IMR-90 (cell line): ENCODE data around the gene FXYD4. TPM values are rescaled to one million over a fixed set of nuclear protein-coding genes. Genes with fewer than 3 reads are reported as not detected.

Experiments used
- ATAC-seq: fragments of 200-7000 bp; cut with Tn5 transposase; 2 replicates; pipeline ENCODE4 v1.9.1; 2020; ENCODE audit warnings: low read depth, mild to moderate bottlenecking, moderate library complexity
- BruUV-seq: library from RNA; stranded (reverse); fragments of 400-500 nt; replicated peaks from 2 replicates; lab custom pipeline; 2021; lab: Mats Ljungman, UMichigan
- CTCF ChIA-PET: fragments of 300-600 bp; formaldehyde crosslinking; extraction: SDS; loops from one replicate; lab custom pipeline; 2021; ENCODE audit warnings: antibody characterized with exemption; lab: Yijun Ruan, JAX
- POLR2A ChIA-PET: fragments of 300-600 bp; sonication (Branson Sonifier 250); formaldehyde crosslinking; loops from one replicate; lab custom pipeline; 2022; ENCODE audit warnings: antibody characterized with exemption; ENCODE audit not compliant: unreplicated experiment; lab: Charles Lee
- DNase-seq: peaks from one replicate; pipeline ENCODE4 v3.0.0; 2013
- H2AFZ ChIP-seq: replicated peaks from 2 replicates; pipeline ENCODE3; 2013; ENCODE audit warnings: low read length, mild to moderate bottlenecking; ENCODE audit not compliant: poor library complexity
- H2AK5ac ChIP-seq: 2 replicates; pipeline ENCODE4 v1.6.1; 2013; ENCODE audit warnings: low read depth, low read length, inconsistent platforms
- H2AK9ac ChIP-seq: replicated peaks from 2 replicates; pipeline ENCODE3; 2013; ENCODE audit warnings: mild to moderate bottlenecking, low read depth, low read length, moderate library complexity; ENCODE audit not compliant: poor library complexity
- H2BK120ac ChIP-seq: 2 replicates; pipeline ENCODE4 v1.6.1; 2013; ENCODE audit warnings: low read depth, low read length, inconsistent platforms
- H2BK15ac ChIP-seq: 3 replicates; pipeline ENCODE4 v1.6.1; 2013; ENCODE audit warnings: low read depth, low read length, inconsistent platforms
- H2BK20ac ChIP-seq: 2 replicates; pipeline ENCODE4 v1.6.1; 2013; ENCODE audit warnings: low read depth, mild to moderate bottlenecking, inconsistent platforms, low read length, moderate library complexity
- H2BK5ac ChIP-seq: 2 replicates; pipeline ENCODE4 v1.6.1; 2013; ENCODE audit warnings: mild to moderate bottlenecking, low read depth, low read length, inconsistent platforms; ENCODE audit not compliant: poor library complexity, severe bottlenecking
- H3K14ac ChIP-seq: replicated peaks from 2 replicates; pipeline ENCODE4 v1.6.1; 2013; ENCODE audit warnings: low read depth, low read length, inconsistent platforms
- H3K18ac ChIP-seq: 2 replicates; pipeline ENCODE4 v1.6.1; 2013; ENCODE audit warnings: low read depth, low read length, control low read depth
- H3K23ac ChIP-seq: 2 replicates; pipeline ENCODE4 v1.6.1; 2013; ENCODE audit warnings: low read depth, low read length, inconsistent platforms
- H3K27ac ChIP-seq: 2 replicates; pipeline ENCODE4 v1.5.1; 2013; ENCODE audit warnings: mild to moderate bottlenecking, control low read depth, low read length; ENCODE audit not compliant: insufficient read depth
- H3K27me3 ChIP-seq: 2 replicates; pipeline ENCODE4 v1.6.1; 2013; ENCODE audit warnings: low read length; ENCODE audit not compliant: control insufficient read depth, insufficient read depth
- H3K36me3 ChIP-seq: 2 replicates; pipeline ENCODE4 v1.6.1; 2013; ENCODE audit warnings: low read length, mixed read lengths; ENCODE audit not compliant: control insufficient read depth, insufficient read depth
- H3K4ac ChIP-seq: 2 replicates; pipeline ENCODE4 v1.6.1; 2013; ENCODE audit warnings: low read depth, low read length, inconsistent platforms
- H3K4me1 ChIP-seq: 2 replicates; pipeline ENCODE4 v1.6.1; 2013; ENCODE audit warnings: low read length, mixed read lengths; ENCODE audit not compliant: control insufficient read depth, insufficient read depth
- H3K4me2 ChIP-seq: 2 replicates; pipeline ENCODE4 v1.6.1; 2013; ENCODE audit warnings: low read depth, mild to moderate bottlenecking, control low read depth, low read length, moderate library complexity
- H3K4me3 ChIP-seq: 2 replicates; pipeline ENCODE4 v1.5.1; 2013; ENCODE audit warnings: low read depth, mild to moderate bottlenecking, control low read depth, low read length, moderate library complexity; ENCODE audit not compliant: insufficient read depth
- H3K56ac ChIP-seq: 2 replicates; pipeline ENCODE4 v1.6.1; 2013; ENCODE audit warnings: low read length, inconsistent platforms; ENCODE audit not compliant: insufficient read depth; ENCODE audit errors: extremely low read depth
- H3K79me1 ChIP-seq, 2 experiments: 2 replicates each; pipeline ENCODE4 v1.6.1; 2013; ENCODE audit warnings: low read length in 2 of 2, inconsistent platforms in 1 of 2, low read depth in 1 of 2
- H3K9ac ChIP-seq: 2 replicates; pipeline ENCODE4 v1.6.1; 2013; ENCODE audit warnings: low read depth, low read length, control low read depth
- H3K9me1 ChIP-seq: 2 replicates; pipeline ENCODE4 v1.6.1; 2013; ENCODE audit warnings: low read length, inconsistent platforms; ENCODE audit not compliant: insufficient read depth
- H3K9me3 ChIP-seq: 2 replicates; pipeline ENCODE4 v1.6.1; 2013; ENCODE audit warnings: low read length; ENCODE audit not compliant: control insufficient read depth, insufficient read depth
- H4K20me1 ChIP-seq: 2 replicates; pipeline ENCODE4 v1.6.1; 2013; ENCODE audit warnings: low read length, inconsistent platforms; ENCODE audit not compliant: insufficient read depth
- H4K5ac ChIP-seq: 2 replicates; pipeline ENCODE4 v1.6.1; 2013; ENCODE audit warnings: mild to moderate bottlenecking, low read depth, low read length, control low read depth
- H4K8ac ChIP-seq, 2 experiments: 2 replicates each; pipeline ENCODE4 v1.6.1; 2013; ENCODE audit warnings: low read depth in 2 of 2, low read length in 2 of 2, control low read depth in 1 of 2, inconsistent platforms in 1 of 2
- H4K91ac ChIP-seq: 2 replicates; pipeline ENCODE4 v1.6.1; 2013; ENCODE audit warnings: low read depth, low read length, inconsistent platforms; ENCODE audit not compliant: insufficient read depth
- BHLHE40 ChIP-seq: fragments of 150-350 bp; IDR thresholded peaks from 2 replicates; pipeline ENCODE4 v1.6.1; 2016; ENCODE audit warnings: mild to moderate bottlenecking, low read depth, low read length
- CEBPB ChIP-seq: IDR thresholded peaks from 2 replicates; pipeline ENCODE4 v1.6.1; 2012; ENCODE audit warnings: low read depth, low read length, improper control_type of control experiment
- CHD1 ChIP-seq: IDR thresholded peaks from 2 replicates; pipeline ENCODE4 v1.6.1; 2012; ENCODE audit warnings: low read depth, low read length, improper control_type of control experiment
- CTCF ChIP-seq: conservative IDR thresholded peaks from 2 replicates; pipeline ENCODE4 v1.5.1; 2012; ENCODE audit warnings: mild to moderate bottlenecking, low read depth, low read length, improper control_type of control experiment
- ELK1 ChIP-seq: fragments of 150-350 bp; IDR thresholded peaks from 2 replicates; pipeline ENCODE4 v1.6.1; 2016; ENCODE audit warnings: low read depth, mild to moderate bottlenecking, low read length, moderate library complexity, borderline replicate concordance
- FOS ChIP-seq: fragments of 150-350 bp; IDR thresholded peaks from 2 replicates; pipeline ENCODE4 v1.6.1; 2016; ENCODE audit warnings: low read depth, low read length
- MAFK ChIP-seq: IDR thresholded peaks from 2 replicates; pipeline ENCODE4 v1.6.1; 2012; ENCODE audit warnings: low read depth, low read length, improper control_type of control experiment
- MAZ ChIP-seq: IDR thresholded peaks from 2 replicates; pipeline ENCODE4 v1.6.1; 2012; ENCODE audit warnings: low read depth, mild to moderate bottlenecking, low read length, improper control_type of control experiment, moderate library complexity, borderline replicate concordance
- MXI1 ChIP-seq: IDR thresholded peaks from 2 replicates; pipeline ENCODE4 v1.6.1; 2012; ENCODE audit warnings: low read depth, mild to moderate bottlenecking, low read length, moderate library complexity, borderline replicate concordance
- NFE2L2 ChIP-seq: fragments of 150-350 bp; IDR thresholded peaks from 2 replicates; pipeline ENCODE4 v1.6.1; 2016; ENCODE audit warnings: low read depth, mild to moderate bottlenecking, low read length
- POLR2A ChIP-seq: IDR thresholded peaks from 2 replicates; pipeline ENCODE4 v1.6.1; 2012; ENCODE audit warnings: mild to moderate bottlenecking, low read depth, low read length
- RAD21 ChIP-seq: IDR thresholded peaks from 2 replicates; pipeline ENCODE4 v1.6.1; 2012; ENCODE audit warnings: low read length, improper control_type of control experiment
- RCOR1 ChIP-seq: IDR thresholded peaks from 2 replicates; pipeline ENCODE4 v1.6.1; 2012; ENCODE audit warnings: mild to moderate bottlenecking, low read length, improper control_type of control experiment; ENCODE audit not compliant: insufficient replicate concordance
- RFX5 ChIP-seq: IDR thresholded peaks from 2 replicates; pipeline ENCODE4 v1.8.0; 2012; ENCODE audit warnings: low read depth, mild to moderate bottlenecking, low read length, moderate library complexity
- SMC3 ChIP-seq: fragments of 150-350 bp; IDR thresholded peaks from 2 replicates; pipeline ENCODE4 v1.6.1; 2016; ENCODE audit warnings: low read depth, mild to moderate bottlenecking, antibody characterized with exemption, low read length, moderate library complexity
- USF2 ChIP-seq: fragments of 150-350 bp; IDR thresholded peaks from 2 replicates; pipeline ENCODE4 v1.6.1; 2017; ENCODE audit warnings: mild to moderate bottlenecking, antibody characterized with exemption, low read length, low read depth
- WGBS, 2 experiments: methylation state at CpG; one replicate each; pipeline versions ENCODE4 v1.1.5 to v1.1.7; 2013; ENCODE audit warnings: missing lambda C conversion rate in 2 of 2; ENCODE audit not compliant: insufficient read length in 1 of 2; ENCODE audit errors: extremely low coverage in 2 of 2; 5-methylcytosine and 5-hydroxymethylcytosine counted together
- dilution Hi-C: fragments of 300-500 bp; cut with HindIII; formaldehyde crosslinking; loops from one replicate; pipeline ENCODE4 v1.14.3; 2018; ENCODE audit warnings: low sequenced_read_pairs; ENCODE audit not compliant: unreplicated experiment
- in situ Hi-C: fragments of 300-500 bp; cut with MboI; formaldehyde crosslinking; loops from 3 replicates; pipeline ENCODE4 v1.14.3; 2019; ENCODE audit warnings: low sequenced_read_pairs, inconsistent platforms, mixed read lengths
- intact Hi-C: fragments of 100-400 bp; cut with micrococcal nuclease; formaldehyde crosslinking; loops from 2 replicates; pipeline ENCODE4 v1.10.0; 2022
- polyA plus RNA-seq, 3 experiments: library from polyadenylated mRNA; depleted of rRNA; stranded (reverse); fragments of >200 nt; gene quantifications; 2 replicates each; pipeline ENCODE4 v1.2.3, GENCODE V29; 2012; ENCODE audit warnings: low replicate concordance in 1 of 3
- total RNA-seq: library from RNA; depleted of rRNA; stranded (reverse); fragments of >200 nt; gene quantifications from 2 replicates; pipeline ENCODE4 v1.2.3, GENCODE V29; 2012

FXYD4 gene
- total and polyA plus RNA-seq, 2 of the 4 experiments (the other 2 are of a cell fraction), result not detected

- Histone ChIP-seq H4K20me1 (no peaks in the 10 kb centered on the region), H2AK5ac (no peak overlapping the region), H3K4me2 (no peak overlapping the region), H2AFZ (no peak overlapping the region), H2AK9ac (no peak overlapping the region), H3K4ac (no peak overlapping the region), H3K27me3 (peaks cover 21% of the 10 kb centered on the region), H3K9ac (no peak overlapping the region), H2BK5ac (no peak overlapping the region), H2BK120ac (no peak overlapping the region), H3K9me3 (no peaks in the 10 kb centered on the region), H3K18ac (no peak overlapping the region), H4K5ac (no peak overlapping the region), H3K23ac (no peak overlapping the region), H2BK20ac (no peak overlapping the region), H3K9me1 (no peaks in the 10 kb centered on the region), H3K79me1 (no peaks in the 10 kb centered on the region), H3K4me1 (no peaks in the 10 kb centered on the region), H3K56ac (no peak overlapping the region), H3K4me3 (no peak overlapping the region), H3K14ac (no peak overlapping the region), H3K36me3 (no peaks in the 10 kb centered on the region), H2BK15ac (no peak overlapping the region), H4K8ac (no peak overlapping the region), H4K91ac (no peak overlapping the region), H3K27ac (no peak overlapping the region)
- CTCF ChIA-PET, result no interaction called here
- DNase-seq (no peak), ATAC-seq (no peak)
- intact Hi-C loops (no loop called here), dilution Hi-C loops (no loop called here), in situ Hi-C loops (no loop called here)
- WGBS, 2 experiments, result 60% methylated on average over 1 of the region's 3 CpGs; no CpG with 5 or more reads in 1 of the 2 experiments
- no TSS peak for BruUV-seq
- TF ChIP-seq MAFK (no peak), SMC3 (no peak), USF2 (no peak), POLR2A (no peak), RCOR1 (no peak), MXI1 (no peak), RAD21 (no peak), CTCF (no peak), ELK1 (no peak), RFX5 (no peak), FOS (no peak), NFE2L2 (no peak), BHLHE40 (no peak), CHD1 (no peak), MAZ (no peak), CEBPB (no peak)
- POLR2A ChIA-PET, result no interaction called here
Measured at GRCh38 chr10:43336061-43336460, 35.4 kb upstream of the FXYD4 start.
